GM08714 (cell line): Measurements from ENCODE around the gene IL27RA.

ENCODE experiments used
- H3K4me3 ChIP-seq: fragments of 200-500 bp; sonication (Bioruptor generic); 2 replicates; pipeline ENCODE4 v1.5.1; 2014; ENCODE audit warnings: mild to moderate bottlenecking, low read length, inconsistent platforms
- ZNF274 ChIP-seq: IDR thresholded peaks from 2 replicates; pipeline ENCODE4 v1.6.1; 2012; ENCODE audit warnings: mild to moderate bottlenecking, low read depth, low read length

The IL27RA gene

GRCh38 chr19:13995017-13995728 is 36.4 kb upstream of the IL27RA start:
- TF ChIP-seq ZNF274: no peak
- H3K4me3 ChIP-seq: no peak overlapping the region

DNA sequence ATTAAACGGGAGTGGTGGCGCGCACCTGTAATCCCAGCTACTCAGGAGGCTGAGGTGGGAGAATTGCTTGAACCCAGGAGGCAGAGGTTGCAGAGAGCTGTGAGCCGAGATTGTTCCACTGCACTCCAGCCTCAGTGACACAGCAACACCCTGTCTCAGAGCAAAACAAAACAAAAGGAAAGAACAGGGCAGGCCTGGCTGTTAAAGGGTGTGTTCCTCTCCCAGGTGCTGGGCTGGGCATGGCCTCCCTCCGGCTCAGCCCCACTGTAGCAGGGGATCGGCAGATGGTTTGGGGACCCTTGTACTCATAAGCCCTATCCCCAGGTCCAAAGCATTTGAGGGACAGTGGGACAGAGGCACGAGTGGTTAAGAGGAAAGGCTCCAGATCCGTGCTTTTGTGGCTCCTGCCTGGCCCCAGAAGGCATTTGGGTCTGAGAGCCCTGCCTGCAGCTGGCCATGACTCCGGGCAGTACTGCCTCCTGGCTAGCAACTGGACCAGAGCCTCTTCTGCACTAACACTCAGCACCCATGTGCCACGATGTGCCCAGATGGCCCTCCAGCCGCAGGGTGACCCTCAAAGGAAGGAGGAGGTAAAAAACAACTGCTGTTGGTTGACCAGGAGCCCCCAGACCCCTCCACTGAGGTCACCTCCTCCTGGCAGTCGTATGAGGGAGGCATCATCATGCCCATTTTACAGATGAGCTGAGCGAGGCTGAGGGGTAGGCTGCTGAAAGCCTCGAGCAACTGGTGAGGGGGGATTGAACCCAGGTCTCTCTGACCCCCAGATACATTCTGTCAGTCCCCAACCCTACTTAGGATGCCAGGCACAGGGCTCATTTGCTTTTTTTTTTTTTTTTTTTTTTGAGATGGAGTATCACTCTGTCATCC is 35.4 kb upstream of the IL27RA start:
- H3K4me3 ChIP-seq: no peak overlapping the region
- TF ChIP-seq ZNF274: no peak

DNA sequence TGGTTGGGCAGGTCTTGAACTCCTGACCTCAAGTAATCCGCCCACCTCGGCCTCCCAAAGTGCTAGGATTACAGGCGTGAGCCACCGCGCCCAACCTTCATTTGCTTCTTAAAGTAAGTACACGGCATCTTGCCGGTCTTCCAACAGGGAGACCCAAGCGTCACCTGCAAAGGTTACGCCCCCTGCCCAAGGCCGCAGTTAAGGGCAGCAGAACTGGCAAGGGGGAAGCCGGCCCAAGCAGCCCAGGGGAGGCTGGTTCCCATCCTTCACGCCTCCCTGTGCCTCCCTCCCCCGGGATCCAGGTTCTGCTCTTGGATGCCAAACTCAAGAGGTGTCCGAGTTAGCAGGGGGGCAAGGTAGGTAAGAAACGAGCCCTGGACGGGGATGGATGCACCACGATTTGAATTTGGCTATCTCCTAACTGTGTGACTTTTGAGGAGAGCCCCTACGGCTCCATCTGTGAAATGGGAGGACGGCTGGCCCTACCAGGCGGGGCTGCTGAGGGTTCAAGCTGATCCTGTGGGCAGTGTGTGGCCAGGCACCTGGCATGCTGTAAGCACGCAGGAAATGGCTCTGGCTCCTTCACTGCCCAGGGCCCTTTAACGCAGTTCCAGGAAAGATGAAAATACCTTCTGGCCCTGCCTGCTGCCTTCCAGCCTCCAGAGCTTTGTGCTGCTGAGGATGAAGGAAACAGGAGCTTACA is 34.5 kb upstream of the IL27RA start:
- no peak overlapping the region for H3K4me3 ChIP-seq
- no peak for TF ChIP-seq ZNF274

GRCh38 chr19:13997631-13997962 is 34.0 kb upstream of the IL27RA start:
- no peak overlapping the region for H3K4me3 ChIP-seq
- TF ChIP-seq ZNF274: no peak

DNA sequence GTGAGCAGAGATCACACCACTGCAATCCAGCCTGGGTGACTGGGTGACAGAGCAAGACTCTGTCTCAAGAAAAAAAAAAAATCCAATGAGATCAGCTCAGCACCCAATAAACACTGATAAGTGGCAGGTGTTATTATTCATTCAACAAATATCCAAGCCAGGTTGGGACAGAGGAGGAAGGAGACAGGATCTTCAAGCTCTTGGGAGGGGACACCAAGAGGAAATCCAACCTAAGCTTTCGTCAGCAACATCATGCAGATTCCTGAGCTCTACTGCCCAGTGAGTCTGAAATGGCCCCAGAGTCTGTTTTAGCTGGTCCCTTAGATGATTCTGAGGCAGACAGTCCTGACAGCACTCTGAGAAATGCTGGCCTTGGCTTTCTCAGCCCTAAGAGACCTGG is 33.1 kb upstream of the IL27RA start:
- H3K4me3 ChIP-seq: no peak overlapping the region
- no peak for TF ChIP-seq ZNF274

- TF ChIP-seq ZNF274: no peak
- H3K4me3 ChIP-seq: no peak overlapping the region
Observed at GRCh38 chr19:13999085-13999484, 32.5 kb upstream of the IL27RA start.

- TF ChIP-seq ZNF274: no peak
- H3K4me3 ChIP-seq: no peak overlapping the region
Observed at GRCh38 chr19:14000691-14001375, 30.7 kb upstream of the IL27RA start.

GRCh38 chr19:14002571-14003250 is 28.9 kb upstream of the IL27RA start:
- TF ChIP-seq ZNF274: no peak
- H3K4me3 ChIP-seq: no peak overlapping the region; the same call in 1 of the 2 replicates

- H3K4me3 ChIP-seq: no peak overlapping the region; the same call in 1 of the 2 replicates
Observed at GRCh38 chr19:14003251-14004055, 28.1 kb upstream of the IL27RA start.

DNA sequence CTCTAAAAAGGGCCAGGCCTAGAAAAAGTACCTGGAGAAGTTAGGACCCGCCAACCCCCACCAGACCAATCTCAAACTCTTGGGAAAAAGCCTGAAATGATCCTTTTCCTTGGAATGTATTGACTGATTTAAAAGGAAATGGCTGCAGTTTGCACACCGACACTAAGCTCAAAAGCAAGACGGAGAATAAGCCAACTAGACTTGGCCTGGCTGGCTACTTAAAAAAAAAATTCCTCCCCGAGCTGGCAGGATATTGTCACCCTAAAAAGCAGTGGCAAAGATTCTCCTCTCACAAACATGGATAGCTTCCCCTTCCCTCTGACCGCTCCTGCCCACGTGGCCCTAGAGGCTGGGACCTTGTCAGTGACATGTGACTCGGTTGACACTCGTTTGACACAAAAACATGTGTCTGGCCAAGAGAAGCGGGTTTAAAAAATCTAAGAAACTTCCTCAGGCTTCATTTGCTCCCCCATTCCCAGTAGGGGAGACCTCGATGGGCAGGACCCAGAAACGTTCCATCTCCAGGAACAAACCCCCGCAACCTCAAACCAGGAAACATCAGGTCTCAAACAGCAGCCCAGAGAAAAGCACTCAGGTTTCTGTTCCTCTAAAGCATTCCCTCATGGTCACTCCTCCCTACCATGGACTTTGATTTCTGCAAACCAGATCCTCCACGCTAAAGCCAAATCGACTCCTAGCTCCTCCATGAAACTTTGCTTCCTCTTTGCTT is 26.8 kb upstream of the IL27RA start:
- TF ChIP-seq ZNF274: no peak
- H3K4me3 ChIP-seq: peak overlapping the region; percentile 51; the same call in 1 of the 2 replicates

More at GRCh38 chr19:14003251-14004055, 28.1 kb upstream of the IL27RA start:
- TF ChIP-seq ZNF274: no peak

DNA sequence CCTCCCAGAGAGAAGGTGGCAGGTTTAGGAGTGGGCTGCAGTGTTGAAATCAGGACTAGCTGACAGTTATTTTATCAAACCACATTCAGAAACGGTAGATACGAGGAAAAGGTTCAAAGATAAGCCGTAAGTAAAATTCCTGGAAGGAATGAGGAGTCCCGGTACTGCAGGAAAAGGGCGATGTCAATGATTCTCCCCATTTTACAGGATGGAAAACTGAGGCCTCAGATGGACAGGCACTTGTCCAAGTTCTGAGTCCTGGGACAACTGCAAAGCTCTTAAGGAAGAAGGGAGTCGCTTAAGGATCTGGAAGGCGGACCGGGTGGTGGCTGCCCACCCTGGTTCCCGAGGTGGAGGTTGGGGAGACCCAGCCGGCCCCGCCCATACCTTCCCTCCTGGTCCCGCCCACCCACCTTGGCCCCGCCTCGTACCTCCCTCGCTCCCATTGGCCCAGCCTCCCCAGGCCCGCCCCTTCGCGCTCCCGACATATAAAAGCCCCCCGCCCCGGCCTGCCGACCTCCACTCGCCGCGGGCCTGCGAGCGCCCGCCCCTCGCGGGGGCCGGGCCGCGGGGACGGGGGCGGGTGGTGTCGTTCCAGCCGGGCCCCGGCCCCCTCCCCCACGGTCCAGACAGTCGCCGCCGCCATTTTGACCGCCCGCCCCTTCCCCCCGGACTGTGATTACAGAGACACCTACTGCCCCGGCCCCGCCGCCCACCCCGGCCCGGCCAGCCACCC is 26.0 kb upstream of the IL27RA start:
- peak overlapping the region; percentile 68 for H3K4me3 ChIP-seq

More for the DNA sequence above, 26.0 kb upstream of the IL27RA start:
- TF ChIP-seq ZNF274: no peak
